ENCODE results near the gene COTL1. TPM values are rescaled to one million over a fixed set of nuclear protein-coding genes. Genes with fewer than 3 reads are reported as not detected.

COTL1 gene
- total and polyA plus RNA-seq, 2 of the 13 experiments (the other 11 are each of a cell fraction or from before 2014, with no cell fraction given) = 8.7 to 16.9 TPM

- TF ChIP-seq HOXA9 (CRISPR knock-in tag; IDR thresholded peaks at IDR 0.05; ENCODE audit: borderline replicate concordance) (no peak), HCFC1 (IDR thresholded peaks at IDR 0.05; ENCODE audit: low read depth, low read length) (no peak), ZNF777 (CRISPR knock-in tag; IDR thresholded peaks at IDR 0.05) (no peak)
Measured at GRCh38 chr16:84557504-84557903, 60.4 kb downstream of the COTL1 start (continued).

- no TSS peak for BruUV-seq (replicated peaks)
- no peaks in the 10 kb centered on the region for H3K36me3 ChIP-seq (replicated peaks in 1 of 2; ENCODE audit: control insufficient read depth in 1 of 2, insufficient read depth in 2 of 2, low read length in 2 of 2)
- H3K4me3 ChIP-seq (replicated peaks in 1 of 3; ENCODE audit: insufficient read depth in 1 of 3, low read depth in 2 of 3, low read length in 3 of 3) = no peak overlapping the region
- WGBS (ENCODE audit: low lambda C conversion rate) = 30% methylated on average over 6 of the region's 6 CpGs
- POLR2A ChIA-PET = interaction anchor here (0.9 kb wide), 1 partner anchor 43 kb away, joined by 3 read pairs; no protein-coding TSS in a partner anchor
- in situ Hi-C loops (cut with HindIII; ENCODE audit: extremely low pct_ligation_motif_present, low pct_unique_long_range_greater_than_20kb) = no loop called here
- no peak overlapping the region for H3K9ac ChIP-seq (ENCODE audit: insufficient read depth, low read depth, low read length)
- intact Hi-C loops (cut with micrococcal nuclease; ENCODE audit: unreplicated experiment) = no loop called here
- no peak for FAIRE-seq
- no peak for DNase-seq (ENCODE audit: low spot score)
- ATAC-seq = no peak
- H3K9me3 ChIP-seq (ENCODE audit: low read length) = no peaks in the 10 kb centered on the region
- no peak overlapping the region for H3K4me2 ChIP-seq (ENCODE audit: low read depth, low read length)
- H3K27me3 ChIP-seq (ENCODE audit: control insufficient read depth in 1 of 2, insufficient read depth in 2 of 2, low read length in 2 of 2) = 0 out of 5 replicates have a peak, but pooled peaks cover 0 to 17% of the 10 kb centered on the region in 2 experiments
- H3K4me1 ChIP-seq (ENCODE audit: insufficient read depth, low read length) = peaks cover 37% of the 10 kb centered on the region
- CTCF ChIA-PET (ENCODE audit: low intra/inter-chr PET ratio, low total read pairs) = no interaction called here
- no peak for TF ChIP-seq XRCC5 (optimal IDR thresholded peaks at IDR 0.05; ENCODE audit: low read length)
- TF ChIP-seq ZNF747 (CRISPR knock-in tag; IDR thresholded peaks at IDR 0.05; ENCODE audit: borderline replicate concordance) = no peak
- no peak for TF ChIP-seq ZNF543 (CRISPR knock-in tag; IDR thresholded peaks at IDR 0.05)
- TF ChIP-seq ZKSCAN1 (IDR thresholded peaks at IDR 0.05; ENCODE audit: low read length) = no peak
- TF ChIP-seq NFKB2 (CRISPR knock-in tag; IDR thresholded peaks at IDR 0.05; ENCODE audit: borderline replicate concordance) = no peak
- no peak for TF ChIP-seq BCL3 (CRISPR knock-in tag; IDR thresholded peaks at IDR 0.05)
- no peak for TF ChIP-seq ZNF234 (CRISPR knock-in tag; conservative IDR thresholded peaks at IDR 0.05)
- no peak for TF ChIP-seq ZBTB42 (CRISPR knock-in tag; IDR thresholded peaks at IDR 0.05)
- no peak for TF ChIP-seq ATRX (CRISPR knock-in tag; IDR thresholded peaks at IDR 0.05; ENCODE audit: borderline replicate concordance)
- TF ChIP-seq CTCF (CRISPR knock-in tag; IDR thresholded peaks at IDR 0.05) = no peak
- no peak for TF ChIP-seq IKZF4 (CRISPR knock-in tag; IDR thresholded peaks at IDR 0.05; ENCODE audit: borderline replicate concordance, low read depth, not compliant biosample characterization)
- TF ChIP-seq ZFYVE20 (CRISPR knock-in tag; IDR thresholded peaks at IDR 0.05; ENCODE audit: borderline replicate concordance, low read depth) = no peak
- TF ChIP-seq STAG1 (CRISPR knock-in tag; IDR thresholded peaks at IDR 0.05) = no peak
- no peaks in the 10 kb centered on the region for H3K79me2 ChIP-seq (ENCODE audit: insufficient read depth, low read length)
- no peaks in the 10 kb centered on the region; the same call in 1 of the 2 replicates for H4K20me1 ChIP-seq (ENCODE audit: insufficient read depth, low read length)
- H2AFZ ChIP-seq (ENCODE audit: low read length) = no peak overlapping the region
- no peak overlapping the region for H3K27ac ChIP-seq (ENCODE audit: extremely low read length, insufficient read depth, low read length)
Measured at GRCh38 chr16:84557059-84557458, 60.8 kb downstream of the COTL1 start.
